GM23338 (cell line): ENCODE measurements around the gene PTP4A2. TPM values are rescaled to one million over a fixed set of nuclear protein-coding genes. Genes with fewer than 3 reads are reported as not detected.
"Not testable (repeated sequence)": the region's sequence is repeated elsewhere in the genome, so short reads cannot be mapped to it uniquely, and the experiment has no call there.

Source experiments
- ATAC-seq: fragments of 200-7000 bp; cut with Tn5 transposase; 3 replicates; pipeline ENCODE4 v1.9.1; 2020
- DNase-seq: peaks from one replicate; pipeline ENCODE4 v3.0.0-alpha.2; 2015; ENCODE audit warnings: low spot score
- H2AFZ ChIP-seq: fragments of 200-600 bp; sonication (generic); 2 replicates; pipeline ENCODE4 v1.8.0; 2016; ENCODE audit warnings: antibody characterized with exemption, mild to moderate bottlenecking, moderate library complexity
- H3F3A ChIP-seq: fragments of 200-600 bp; sonication (generic); replicated peaks from 2 replicates; pipeline ENCODE4 v1.8.0; 2017; ENCODE audit warnings: antibody characterized with exemption, mixed run types, low read depth
- H3K27ac ChIP-seq: fragments of 200-600 bp; sonication (generic); 2 replicates; pipeline ENCODE4 v1.6.1; 2016; ENCODE audit warnings: low read depth
- H3K27me3 ChIP-seq: fragments of 200-600 bp; sonication (generic); 2 replicates; pipeline ENCODE4 v1.8.0; 2016; ENCODE audit warnings: mild to moderate bottlenecking, mixed run types, moderate library complexity; ENCODE audit not compliant: insufficient read depth
- H3K36me3 ChIP-seq: fragments of 200-600 bp; sonication (generic); 2 replicates; pipeline ENCODE4 v1.8.0; 2016; ENCODE audit warnings: mild to moderate bottlenecking; ENCODE audit not compliant: insufficient read depth
- H3K4me1 ChIP-seq: fragments of 200-600 bp; sonication (generic); 2 replicates; pipeline ENCODE4 v1.8.0; 2016; ENCODE audit warnings: mild to moderate bottlenecking, moderate library complexity; ENCODE audit not compliant: insufficient read depth
- H3K4me2 ChIP-seq: fragments of 200-600 bp; sonication (generic); 2 replicates; pipeline ENCODE4 v1.7.1; 2017; ENCODE audit warnings: mixed run types
- H3K4me3 ChIP-seq: fragments of 200-600 bp; sonication (generic); 2 replicates; pipeline ENCODE4 v1.6.1; 2016; ENCODE audit warnings: mixed run types
- H3K79me2 ChIP-seq: fragments of 200-600 bp; sonication (generic); replicated peaks from 2 replicates; pipeline ENCODE4 v1.8.0; 2017; ENCODE audit warnings: mild to moderate bottlenecking; ENCODE audit not compliant: insufficient read depth
- H3K9me2 ChIP-seq: fragments of 200-600 bp; sonication (generic); 2 replicates; pipeline ENCODE4 v1.8.0; 2017; ENCODE audit not compliant: insufficient read depth
- H4K20me1 ChIP-seq: fragments of 200-600 bp; sonication (generic); replicated peaks from 2 replicates; pipeline ENCODE4 v1.8.0; 2017; ENCODE audit warnings: mild to moderate bottlenecking; ENCODE audit not compliant: insufficient read depth
- H3K27ac Mint-ChIP-seq: 2 replicates; pipeline ENCODE4 v1.8.0; 2020; ENCODE audit warnings: inconsistent platforms, mild to moderate bottlenecking, moderate library complexity, mixed read lengths
- H3K27me3 Mint-ChIP-seq: 3 replicates; pipeline ENCODE4 v1.8.0; 2022; ENCODE audit warnings: low read depth, mild to moderate bottlenecking, moderate library complexity, mixed read lengths, inconsistent platforms; ENCODE audit not compliant: insufficient read depth, poor library complexity
- H3K36me3 Mint-ChIP-seq: 3 replicates; pipeline ENCODE4 v1.8.0; 2021; ENCODE audit warnings: low read depth, mild to moderate bottlenecking, inconsistent platforms, moderate library complexity, mixed read lengths
- H3K4me1 Mint-ChIP-seq: 3 replicates; pipeline ENCODE4 v1.8.0; 2020; ENCODE audit warnings: mild to moderate bottlenecking, inconsistent platforms, mixed read lengths
- H3K4me3 Mint-ChIP-seq: 3 replicates; pipeline ENCODE4 v1.8.0; 2021; ENCODE audit warnings: moderate library complexity, mild to moderate bottlenecking, inconsistent platforms, mixed read lengths
- H3K9me3 Mint-ChIP-seq: 3 replicates; pipeline ENCODE4 v1.8.0; 2020; ENCODE audit warnings: moderate library complexity, mild to moderate bottlenecking, inconsistent platforms, mixed read lengths
- CREB1 ChIP-seq: fragments of 250-450 bp; sonication (Bioruptor Pico); IDR thresholded peaks from 2 replicates; pipeline ENCODE4 v1.5.0; 2020; ENCODE audit warnings: low read depth, mild to moderate bottlenecking, moderate library complexity
- EZH2phosphoT487 ChIP-seq: fragments of 200-600 bp; sonication (generic); IDR thresholded peaks from one replicate; pipeline ENCODE4 v1.8.1; 2018; ENCODE audit warnings: antibody characterized with exemption; ENCODE audit not compliant: unreplicated experiment
- JUNB ChIP-seq: IDR thresholded peaks from one replicate; pipeline ENCODE4 v1.6.1; 2016; ENCODE audit warnings: antibody characterized with exemption; ENCODE audit not compliant: unreplicated experiment
- POLR2AphosphoS5 ChIP-seq: IDR thresholded peaks from 2 replicates; pipeline ENCODE4 v1.6.1; 2016; ENCODE audit warnings: antibody characterized with exemption, low read depth
- REST ChIP-seq: IDR thresholded peaks from one replicate; pipeline ENCODE4 v1.6.1; 2018; ENCODE audit warnings: antibody characterized with exemption; ENCODE audit not compliant: unreplicated experiment
- ZNF331 ChIP-seq: fragments of 250-450 bp; sonication (Bioruptor Pico); IDR thresholded peaks from 2 replicates; pipeline ENCODE4 v1.5.0; 2020; ENCODE audit warnings: low read depth, mild to moderate bottlenecking, moderate library complexity
- ZNF462 ChIP-seq: fragments of 250-450 bp; sonication (Bioruptor Pico); IDR thresholded peaks from 2 replicates; pipeline ENCODE4 v1.5.0; 2020; ENCODE audit warnings: mild to moderate bottlenecking, moderate library complexity
- polyA plus RNA-seq: library from polyadenylated mRNA; unstranded; fragments of >200 nt; fragmentation: Nextera tagmentation; extraction: Ambion mirVana; gene quantifications from 2 replicates; pipeline ENCODE4 v1.2.1, GENCODE V29; 2016
- total RNA-seq: library from RNA; depleted of rRNA; stranded (reverse); fragments of >200 nt; shearing (Covaris generic); gene quantifications from 2 replicates; pipeline ENCODE4 v1.2.3, GENCODE V29; 2014

The PTP4A2 gene
- total and polyA plus RNA-seq, 2 experiments from 2014 or later = 153 to 260 TPM

- ATAC-seq = peak; percentile 6
- DNase-seq = peak; percentile 40
- Histone ChIP-seq H3K27ac (peak overlapping the region; percentile 86), H3K4me3 (peak overlapping the region; percentile 74), H3K4me2 (peak overlapping the region; percentile 85), H3K4me1 (peaks cover 23% of the 10 kb centered on the region), H2AFZ (peak overlapping the region; percentile 87; the same call in 1 of the 2 replicates), H3F3A (peaks cover 27% of the 10 kb centered on the region; the same call in 1 of the 2 replicates), H3K36me3 (no peaks in the 10 kb centered on the region), H3K9me2 (peaks cover 3% of the 10 kb centered on the region; the same call in 1 of the 2 replicates), H3K79me2 (no peaks in the 10 kb centered on the region), H4K20me1 (no peaks in the 10 kb centered on the region), H3K27me3 (peaks cover 16% of the 10 kb centered on the region; the same call in 1 of the 2 replicates)
- Mint-ChIP-seq H3K36me3 (0 out of 3 replicates have a peak, but pooled peaks cover 3% of the 10 kb centered on the region), H3K27me3 (peaks cover 12% of the 10 kb centered on the region), H3K4me1 (peaks cover 27% of the 10 kb centered on the region), H3K27ac (peak overlapping the region; percentile 80), H3K4me3 (peak overlapping the region; percentile 76), H3K9me3 (no peaks in the 10 kb centered on the region)
- no peak for TF ChIP-seq JUNB
- no peak for TF ChIP-seq EZH2phosphoT487
- no peak for TF ChIP-seq REST
- TF ChIP-seq CREB1 = no peak
- TF ChIP-seq POLR2AphosphoS5 = no peak
- no peak for TF ChIP-seq ZNF462 (CRISPR knock-in tag)
- TF ChIP-seq ZNF331 (CRISPR knock-in tag) = no peak
Observed at GRCh38 chr1:31943546-31944184, 5.5 kb upstream of the PTP4A2 start.

- Mint-ChIP-seq H3K27me3 (peaks cover 18% of the 10 kb centered on the region), H3K4me1 (peaks cover 30% of the 10 kb centered on the region), H3K27ac (0 out of 2 replicates have a peak overlapping the region, but pooled peaks have one; percentile 77)
- H3K4me3 Mint-ChIP-seq, H3K4me3 ChIP-seq, DNase-seq, H4K20me1 ChIP-seq, H3K9me3 Mint-ChIP-seq, H3K27ac ChIP-seq, ATAC-seq, H3K36me3 ChIP-seq, H3K79me2 ChIP-seq, H3K9me2 ChIP-seq, H3K36me3 Mint-ChIP-seq: not testable (repeated sequence)
- Histone ChIP-seq H3K4me2 (peak overlapping the region; percentile 32; the same call in 1 of the 2 replicates), H3F3A (peaks cover 28% of the 10 kb centered on the region; the same call in 1 of the 2 replicates), H3K4me1 (peaks cover 24% of the 10 kb centered on the region), H3K27me3 (peaks cover 16% of the 10 kb centered on the region; the same call in 1 of the 2 replicates), H2AFZ (0 out of 2 replicates have a peak overlapping the region, but pooled peaks have one; percentile 24)
Observed at GRCh38 chr1:31942061-31942460, 3.9 kb upstream of the PTP4A2 start.
